Right ventricle myocardium superior (tissue), 1 donor: ENCODE measurements around the gene SMG5. TPM values are rescaled to one million over a fixed set of nuclear protein-coding genes. Genes with fewer than 3 reads are reported as not detected.
"Not testable (repeated sequence)": the region's sequence is repeated elsewhere in the genome, so short reads cannot be mapped to it uniquely, and the experiment has no call there.

Experiments
- ATAC-seq: fragments of 200-7000 bp; cut with Tn5 transposase; one replicate; pipeline ENCODE4 v1.9.1; 2020; ENCODE audit warnings: mild to moderate bottlenecking; ENCODE audit not compliant: poor library complexity
- DNase-seq: peaks from one replicate; pipeline ENCODE4 v3.0.0-alpha.2; 2020
- intact Hi-C: fragments of 100-400 bp; cut with DNase I; formaldehyde crosslinking; loops from one replicate; pipeline ENCODE4 v1.11.2; 2022
- total RNA-seq: library from RNA; stranded (reverse); fragmentation: NEBNext Ultra II Directional; extraction: Animal tissue kit (Norgen Biotek cat#: 25700); gene quantifications from one replicate; pipeline ENCODE4 v1.2.1, GENCODE V29; 2021
- donor health status: DM: no; HTN: yes; CAD: no; lungs with severe emphysema.

SMG5 gene
- total RNA-seq, 1 donor from 2014 or later, result 82.4 TPM

GRCh38 chr1:156226116-156226538 is 56.5 kb downstream of the SMG5 start:
- ATAC-seq (no peak), DNase-seq (no peak)
- intact Hi-C loops, result no loop called here

GRCh38 chr1:156225677-156226014 is 57.0 kb downstream of the SMG5 start:
- ATAC-seq (no peak), DNase-seq (no peak)
- intact Hi-C loops, result loop anchor here (2.0 kb wide), 1 partner anchor 135 kb away; no protein-coding TSS in a partner anchor

DNA sequence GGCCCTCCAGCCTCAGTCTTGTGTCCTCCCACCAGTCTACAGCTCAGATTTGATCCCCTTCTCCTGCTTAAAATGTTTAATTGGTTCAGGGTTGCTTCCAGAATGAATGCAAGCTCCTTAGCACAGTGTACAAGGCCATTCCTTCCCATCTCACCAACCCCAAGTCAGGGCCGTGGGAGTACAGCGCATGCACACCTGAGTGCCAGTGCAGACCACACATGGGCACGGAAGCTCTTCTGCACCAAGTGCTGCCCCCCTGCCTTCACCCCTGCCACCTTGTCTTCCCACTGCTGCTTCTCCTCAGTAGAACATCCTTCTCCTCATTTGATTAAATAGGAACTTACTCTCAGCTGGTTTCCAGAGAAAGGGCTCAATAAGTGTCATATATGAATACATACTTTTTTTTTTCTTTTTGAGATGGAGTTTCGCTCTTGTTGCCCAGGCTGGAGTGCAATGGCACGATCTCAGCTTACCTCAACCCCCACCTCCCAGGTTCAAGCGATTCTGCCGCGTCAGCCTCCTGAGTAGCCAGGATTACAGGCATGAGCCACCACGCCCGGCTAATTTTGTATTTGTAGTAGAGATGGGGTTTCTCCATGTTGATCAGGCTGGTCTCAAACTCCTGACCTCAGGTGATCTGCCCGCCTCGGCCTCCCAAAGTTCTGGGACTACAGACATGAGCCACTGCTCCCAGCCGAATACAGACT is 60.5 kb downstream of the SMG5 start:
- ATAC-seq (no peak), DNase-seq (no peak)
- intact Hi-C loops, result loop anchor here (5.0 kb wide), 1 partner anchor 70 kb away; the partner anchor contains the start of gene SEMA4A

- ATAC-seq (no peak), DNase-seq (no peak)
- intact Hi-C loops, result loop anchor here (5.0 kb wide), 1 partner anchor 68 kb away; the partner anchor contains the start of gene SEMA4A
These were observed 62.4 kb downstream of the SMG5 start for GRCh38 chr1:156220226-156220625.

DNA sequence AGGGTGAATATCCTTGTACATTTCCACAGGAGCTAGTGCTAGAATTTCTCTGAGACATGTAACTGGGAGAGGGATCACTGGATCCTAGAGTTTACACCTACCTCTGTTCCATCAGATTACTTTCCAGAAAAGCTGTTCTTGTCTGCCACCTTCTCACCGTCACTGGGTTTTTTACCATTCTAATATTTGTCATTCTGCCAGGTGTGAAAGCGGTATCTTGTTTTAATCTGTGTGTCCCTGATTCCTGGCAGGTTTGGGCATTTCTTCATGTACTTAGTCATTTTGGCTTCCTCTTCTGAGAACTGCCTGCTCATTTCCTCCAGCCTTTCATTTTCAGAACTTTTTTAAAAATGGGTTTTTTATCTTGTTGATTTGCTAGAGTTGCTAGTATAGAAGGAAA is 64.8 kb downstream of the SMG5 start:
- ATAC-seq, result no peak

DNA sequence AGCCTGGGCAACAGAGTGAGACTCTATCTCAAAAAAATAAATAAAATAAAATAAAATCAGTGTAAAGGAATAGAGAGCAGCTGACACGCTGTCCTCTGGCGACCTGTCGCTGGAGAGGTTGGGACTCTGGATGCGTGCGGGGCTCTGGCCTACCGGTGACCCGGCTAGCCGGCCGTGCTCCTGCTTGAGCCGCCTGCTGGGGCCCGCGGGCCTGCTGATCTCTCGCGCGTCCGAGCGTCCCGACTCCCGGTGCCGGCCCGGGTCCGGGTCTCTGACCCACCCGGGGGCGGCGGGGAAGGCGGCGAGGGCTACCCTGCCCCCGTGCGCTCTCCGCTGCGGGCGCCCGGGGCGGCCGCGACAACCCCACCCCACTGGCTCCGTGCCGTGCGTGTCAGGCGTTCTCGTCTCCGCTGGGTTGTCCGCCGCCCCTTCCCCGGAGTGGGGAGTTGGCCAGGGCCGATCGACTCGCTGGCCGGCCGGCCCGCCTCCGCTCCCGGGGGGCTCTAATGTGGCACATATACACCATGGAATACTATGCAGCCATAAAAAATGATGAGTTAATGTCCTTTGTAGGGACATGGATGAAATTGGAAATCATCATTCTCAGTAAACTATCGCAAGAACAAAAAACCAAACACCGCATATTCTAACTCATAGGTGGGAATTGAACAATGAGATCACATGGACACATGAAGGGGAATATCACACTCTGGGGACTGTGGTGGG is 66.1 kb downstream of the SMG5 start:
- ATAC-seq, intact Hi-C loops, DNase-seq: not testable (repeated sequence)

More for the DNA sequence above, 64.8 kb downstream of the SMG5 start:
- intact Hi-C loops, result no loop called here
- DNase-seq, result no peak

GRCh38 chr1:156214024-156214748 is 68.4 kb downstream of the SMG5 start:
- ATAC-seq, result no peak
- no peak for DNase-seq
- intact Hi-C loops, result no loop called here

- intact Hi-C loops, result no loop called here
- ATAC-seq (no peak), DNase-seq (no peak)
These were observed 69.0 kb downstream of the SMG5 start for GRCh38 chr1:156213644-156213966.

DNA sequence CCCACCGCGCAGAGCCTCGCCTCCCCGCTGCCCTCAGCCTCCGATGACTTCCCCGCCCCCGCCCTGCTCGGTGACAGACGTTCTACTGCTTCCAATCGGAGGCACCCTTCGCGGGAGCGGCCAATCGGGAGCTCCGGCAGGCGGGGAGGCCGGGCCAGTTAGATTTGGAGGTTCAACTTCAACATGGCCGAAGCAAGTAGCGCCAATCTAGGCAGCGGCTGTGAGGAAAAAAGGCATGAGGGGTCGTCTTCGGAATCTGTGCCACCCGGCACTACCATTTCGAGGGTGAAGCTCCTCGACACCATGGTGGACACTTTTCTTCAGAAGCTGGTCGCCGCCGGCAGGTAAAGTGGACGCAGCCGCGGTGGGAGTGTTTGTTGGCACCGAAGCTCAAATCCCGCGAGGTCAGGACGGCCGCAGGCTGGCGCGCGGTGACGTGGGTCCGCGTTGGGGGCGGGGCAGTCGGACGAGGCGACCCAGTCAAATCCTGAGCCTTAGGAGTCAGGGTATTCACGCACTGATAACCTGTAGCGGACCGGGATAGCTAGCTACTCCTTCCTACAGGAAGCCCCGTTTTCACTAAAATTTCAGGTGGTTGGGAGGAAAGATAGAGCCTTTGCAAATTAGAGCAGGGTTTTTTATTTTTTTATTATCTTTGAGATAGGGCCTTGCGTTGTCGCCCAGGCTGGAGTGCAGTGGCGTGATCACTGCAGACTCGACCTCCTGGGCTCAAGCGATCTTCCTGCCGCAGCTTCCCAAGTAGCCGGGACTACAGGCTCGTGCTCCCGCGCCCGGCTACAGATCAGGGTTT is 69.6 kb downstream of the SMG5 start, which contains the start of gene PMF1:
Gene PMF1 (plus strand): TSS at position 175 of the 811 bp plus-strand sequence. CDS start 9 bp downstream, at position 184.
- peak; percentile 98 for DNase-seq
- intact Hi-C loops, result no loop called here
- ATAC-seq, result peak; percentile 99

DNA sequence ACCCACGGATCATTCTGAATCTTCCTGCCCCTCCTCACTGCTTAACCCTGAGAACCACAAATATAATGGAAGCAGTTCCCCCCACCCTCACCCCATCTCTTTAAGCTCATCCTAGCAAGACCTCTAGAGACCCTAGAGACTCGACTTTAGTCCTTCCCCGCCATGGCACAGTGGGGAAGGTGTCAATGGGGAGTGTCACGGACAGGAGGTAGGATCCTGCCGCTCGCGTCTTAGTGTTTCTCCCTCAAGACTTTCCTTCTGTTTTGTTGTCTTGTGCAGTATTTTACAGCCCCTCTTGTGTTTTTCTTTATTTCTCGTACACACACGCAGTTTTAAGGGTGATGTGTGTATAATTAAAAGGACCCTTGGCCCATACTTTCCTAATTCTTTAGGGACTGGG is 70.5 kb downstream of the SMG5 start:
- DNase-seq (no peak), ATAC-seq (no peak)
- intact Hi-C loops, result no loop called here

DNA sequence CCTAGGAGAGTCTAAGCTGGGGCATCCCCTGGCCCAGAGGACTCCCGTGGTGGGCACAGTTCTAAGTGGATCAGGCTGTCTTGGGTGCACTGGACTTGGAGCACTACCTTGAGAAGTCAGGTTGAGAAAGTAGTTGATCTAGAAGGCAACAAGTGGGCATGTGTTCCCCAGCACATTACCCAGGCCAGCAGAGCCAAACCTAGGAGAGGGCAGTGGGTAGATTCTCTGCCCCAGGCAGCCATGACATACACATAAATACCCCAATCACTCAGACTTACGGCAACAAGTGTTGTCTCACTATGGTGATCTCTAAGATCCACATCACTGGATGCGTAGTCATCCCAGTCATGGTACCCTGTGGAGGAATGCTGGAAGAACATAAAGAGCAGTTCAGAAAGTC is 71.4 kb downstream of the SMG5 start:
- ATAC-seq (no peak), DNase-seq (no peak)
- intact Hi-C loops, result no loop called here

DNA sequence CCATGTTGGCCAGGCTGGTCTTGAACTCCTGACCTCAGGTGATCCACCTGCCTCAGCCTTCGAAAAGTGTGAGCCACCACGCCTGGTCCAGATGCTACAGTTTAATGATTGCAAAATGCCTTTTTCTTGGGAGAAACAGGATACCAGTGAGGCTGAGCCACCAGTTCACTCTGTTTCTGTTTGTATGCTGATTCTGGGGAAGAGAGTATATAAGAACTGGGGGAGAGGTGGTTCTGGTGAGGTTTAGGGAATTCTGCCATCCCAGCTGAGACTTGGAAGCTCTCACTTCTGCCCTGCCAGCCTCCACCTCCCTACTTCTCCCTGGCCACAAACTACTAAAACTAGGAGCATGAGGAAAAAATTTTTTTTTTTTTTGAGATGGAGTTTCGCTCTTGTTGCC is 77.9 kb downstream of the SMG5 start:
- ATAC-seq (no peak), DNase-seq (no peak)
- intact Hi-C loops, result no loop called here

DNA sequence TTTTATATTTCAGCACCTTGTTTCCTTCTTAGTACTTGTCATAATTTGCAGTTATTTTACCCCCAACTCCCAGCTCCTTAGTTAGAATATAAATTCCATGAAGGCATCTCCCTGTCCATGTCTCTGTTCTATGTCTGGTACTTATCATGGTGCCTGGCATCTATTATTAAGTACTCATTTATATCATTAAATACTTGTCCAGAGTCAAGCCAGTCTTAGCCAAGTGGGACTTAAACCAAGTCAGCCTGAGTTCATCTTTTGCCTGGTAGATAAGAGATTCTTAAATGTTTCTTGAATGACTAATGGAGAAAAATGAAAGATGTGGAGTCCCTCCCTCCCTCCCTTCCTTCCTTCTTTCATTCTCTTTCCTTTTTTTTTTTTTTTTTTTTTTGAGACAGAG is 79.3 kb downstream of the SMG5 start:
- DNase-seq (no peak), ATAC-seq (peak; percentile 78)
- intact Hi-C loops, result no loop called here

- intact Hi-C loops, result no loop called here
- no peak for ATAC-seq
- no peak for DNase-seq
These were observed 82.6 kb downstream of the SMG5 start for GRCh38 chr1:156200044-156200443.

Other genes with a start within 250 kb of the SMG5 start
- 30.4 TPM for gene UBQLN4, start 229.0 kb downstream of the SMG5 start, total RNA-seq
- 64.4 TPM for gene LAMTOR2, start 228.0 kb downstream of the SMG5 start, total RNA-seq
- gene RAB25, start 221.7 kb downstream of the SMG5 start, total RNA-seq, result not detected
- 0.16 TPM for gene MEX3A, start 200.4 kb downstream of the SMG5 start, total RNA-seq
- gene LMNA, start 168.1 kb downstream of the SMG5 start, total RNA-seq, result 270 TPM
- gene SEMA4A, start 129.2 kb downstream of the SMG5 start, total RNA-seq, result 1.4 TPM
- gene SLC25A44, start 88.7 kb downstream of the SMG5 start, total RNA-seq, result 15.8 TPM
- 64.8 TPM for gene PMF1, start 69.8 kb downstream of the SMG5 start, total RNA-seq
- 0.83 TPM for gene BGLAP, start 40.6 kb downstream of the SMG5 start, total RNA-seq
- 0.51 TPM for gene PAQR6, start 34.8 kb downstream of the SMG5 start, total RNA-seq
- 1.3 TPM for gene TMEM79, start 1.5 kb upstream of the SMG5 start, total RNA-seq
- gene GLMP, start 12.9 kb upstream of the SMG5 start, total RNA-seq, result 14.1 TPM
- not detected for gene VHLL, start 16.5 kb upstream of the SMG5 start, total RNA-seq
- gene CCT3, start 55.5 kb upstream of the SMG5 start, total RNA-seq, result 128 TPM
- not detected for gene TSACC, start 55.7 kb upstream of the SMG5 start, total RNA-seq
- gene RHBG, start 86.4 kb upstream of the SMG5 start, total RNA-seq, result not detected
- gene MEF2D, start 217.9 kb upstream of the SMG5 start, total RNA-seq, result 96.6 TPM